ENCODE data around the gene SPATA19. TPM values are rescaled to one million over a fixed set of nuclear protein-coding genes. Genes with fewer than 3 reads are reported as not detected.

Gene SPATA19
- total and polyA plus RNA-seq, 2 of the 4 experiments (the other 2 are of a cell fraction), result not detected

GRCh38 chr11:133842053-133842452 is 3.3 kb downstream of the SPATA19 start:
- WGBS, 2 experiments (ENCODE audit: extremely low coverage in 2 of 2, insufficient read length in 1 of 2), result 40% methylated on average over 1 of the region's 7 CpGs; no CpG with 5 or more reads in 1 of the 2 experiments

More at GRCh38 chr11:133842053-133842452, 3.3 kb downstream of the SPATA19 start:
- ChIA-PET CTCF (no interaction called here), POLR2A (ENCODE audit: unreplicated experiment) (no interaction called here)
- Histone ChIP-seq H2BK120ac (ENCODE audit: low read depth, low read length) (no peak overlapping the region), H2BK20ac (ENCODE audit: low read depth, low read length) (no peak overlapping the region), H3K79me1 (ENCODE audit: low read depth in 1 of 2, low read length in 2 of 2) (no peaks in the 10 kb centered on the region), H2BK15ac (ENCODE audit: low read depth, low read length) (no peak overlapping the region), H3K23ac (ENCODE audit: low read depth, low read length) (no peak overlapping the region), H3K4ac (ENCODE audit: low read depth, low read length) (no peak overlapping the region), H3K4me3 (ENCODE audit: insufficient read depth, low read depth, low read length) (no peak overlapping the region), H2BK5ac (ENCODE audit: low read depth, low read length, poor library complexity, severe bottlenecking) (no peak overlapping the region), H4K91ac (ENCODE audit: insufficient read depth, low read depth, low read length) (no peak overlapping the region), H3K9me3 (ENCODE audit: control insufficient read depth, insufficient read depth, low read length) (peaks cover 32% of the 10 kb centered on the region), H2AK9ac (replicated peaks; ENCODE audit: low read depth, low read length, poor library complexity) (no peak overlapping the region), H4K8ac (ENCODE audit: low read depth in 2 of 2, low read length in 2 of 2) (no peak overlapping the region), H3K4me2 (ENCODE audit: low read depth, low read length) (no peak overlapping the region), H4K20me1 (ENCODE audit: insufficient read depth, low read length) (no peaks in the 10 kb centered on the region), H3K27me3 (ENCODE audit: control insufficient read depth, insufficient read depth, low read length) (no peaks in the 10 kb centered on the region), H3K14ac (replicated peaks; ENCODE audit: low read depth, low read length) (no peak overlapping the region), H2AFZ (replicated peaks; ENCODE audit: low read length, poor library complexity) (no peak overlapping the region), H3K27ac (ENCODE audit: insufficient read depth, low read length) (no peak overlapping the region), H3K9me1 (ENCODE audit: insufficient read depth, low read length) (no peaks in the 10 kb centered on the region), H4K5ac (ENCODE audit: low read depth, low read length) (no peak overlapping the region), H3K36me3 (ENCODE audit: control insufficient read depth, insufficient read depth, low read length) (no peaks in the 10 kb centered on the region), H3K4me1 (ENCODE audit: control insufficient read depth, insufficient read depth, low read length) (no peaks in the 10 kb centered on the region), H3K9ac (ENCODE audit: low read depth, low read length) (no peak overlapping the region), H2AK5ac (ENCODE audit: low read depth, low read length) (no peak overlapping the region), H3K18ac (ENCODE audit: low read depth, low read length) (no peak overlapping the region), H3K56ac (ENCODE audit: extremely low read depth, insufficient read depth, low read length) (no peak overlapping the region)
- no TSS peak for BruUV-seq (replicated peaks)
- intact Hi-C loops (cut with micrococcal nuclease), result no loop called here
- TF ChIP-seq RFX5 (IDR thresholded peaks at IDR 0.05; ENCODE audit: low read depth, low read length) (no peak), MAZ (IDR thresholded peaks at IDR 0.05; ENCODE audit: borderline replicate concordance, low read depth, low read length) (no peak), RAD21 (IDR thresholded peaks at IDR 0.05; ENCODE audit: low read length) (no peak), MXI1 (IDR thresholded peaks at IDR 0.05; ENCODE audit: borderline replicate concordance, low read depth, low read length) (no peak), BHLHE40 (IDR thresholded peaks at IDR 0.05; ENCODE audit: low read depth, low read length) (no peak), CHD1 (IDR thresholded peaks at IDR 0.05; ENCODE audit: low read depth, low read length) (no peak), SMC3 (IDR thresholded peaks at IDR 0.05; ENCODE audit: low read depth, low read length) (no peak), FOS (IDR thresholded peaks at IDR 0.05; ENCODE audit: low read depth, low read length) (no peak), CTCF (conservative IDR thresholded peaks at IDR 0.05; ENCODE audit: low read depth, low read length) (no peak), RCOR1 (IDR thresholded peaks at IDR 0.05; ENCODE audit: insufficient replicate concordance, low read length) (no peak)
- dilution Hi-C loops (cut with HindIII; ENCODE audit: low sequenced_read_pairs, unreplicated experiment), result no loop called here
- no peak for ATAC-seq (ENCODE audit: low read depth)
- DNase-seq, result no peak
- in situ Hi-C loops (cut with MboI; ENCODE audit: low sequenced_read_pairs), result no loop called here
